Left lung (tissue), 10 donors: Measurements from ENCODE around the gene KIF5C. TPM values are rescaled to one million over a fixed set of nuclear protein-coding genes. Genes with fewer than 3 reads are reported as not detected.

ENCODE experiments used
- ATAC-seq: fragments of 200-7000 bp; cut with Tn5 transposase; one replicate; pipeline ENCODE4 v1.9.1; 2020; ENCODE audit warnings: moderate library complexity
- DNase-seq, 4 donors: peaks; one replicate each; pipeline ENCODE4 v3.0.0-alpha.2; 2013 to 2020
- H3K27ac ChIP-seq, 2 donors: fragments of 200-600 bp; sonication (generic) in 1 of 2; one replicate each; pipeline versions ENCODE4 v1.5.0 to v1.8.0; 2020 to 2021
- H3K27me3 ChIP-seq, 2 donors: fragments of 200-600 bp; sonication (generic) in 1 of 2; one replicate each; pipeline versions ENCODE4 v1.5.0 to v1.8.0; 2020 to 2021
- H3K36me3 ChIP-seq, 2 donors: fragments of 200-600 bp; sonication (generic) in 1 of 2; one replicate each; pipeline versions ENCODE4 v1.5.0 to v1.8.0; 2020 to 2021
- H3K4me1 ChIP-seq, 2 donors: fragments of 200-600 bp; one replicate each; pipeline ENCODE4 v1.8.0; 2021
- H3K4me3 ChIP-seq, 2 donors: fragments of 200-600 bp; sonication (generic) in 1 of 2; one replicate each; pipeline versions ENCODE4 v1.5.0 to v1.8.0; 2020 to 2021; ENCODE audit warnings: mild to moderate bottlenecking in 1 of 2
- H3K9me3 ChIP-seq, 2 donors: fragments of 200-600 bp; sonication (generic) in 1 of 2; one replicate each; pipeline versions ENCODE4 v1.5.0 to v1.8.0; 2020 to 2021
- intact Hi-C, 2 donors: fragments of 100-400 bp; cut with DNase I; formaldehyde crosslinking; loops; one replicate each; pipeline versions ENCODE4 v1.11.2 to v1.14.2; 2022
- polyA plus RNA-seq, 6 donors: library from polyadenylated mRNA; unstranded; fragments of 120-200 nt; gene quantifications; one replicate each; pipeline ENCODE4 v1.2.1, GENCODE V29; 2013; ENCODE audit not compliant: insufficient read length in 6 of 6
- total RNA-seq, 2 donors: library from RNA; stranded (reverse); fragmentation: NEBNext Ultra II Directional; extraction: Animal tissue kit (Norgen Biotek cat#: 25700); gene quantifications; one replicate each; pipeline ENCODE4 v1.2.1, GENCODE V29; 2021
- TF ChIP-seq, protein P1 (sequence below), 2 donors: fragments of 200-600 bp; sonication (generic) in 1 of 2; IDR thresholded peaks; one replicate each; pipeline versions ENCODE4 v1.5.0 to v1.8.0; 2021; ENCODE audit warnings: antibody characterized with exemption in 2 of 2
- donor health status: DM: no; HTN: yes; CAD: no.
- donor health status: DM: no; HTN: no; CAD: no.

The KIF5C gene
- total and polyA plus RNA-seq, 8 donors, result 0.92 to 27.4 (median 20.3) TPM

DNA sequence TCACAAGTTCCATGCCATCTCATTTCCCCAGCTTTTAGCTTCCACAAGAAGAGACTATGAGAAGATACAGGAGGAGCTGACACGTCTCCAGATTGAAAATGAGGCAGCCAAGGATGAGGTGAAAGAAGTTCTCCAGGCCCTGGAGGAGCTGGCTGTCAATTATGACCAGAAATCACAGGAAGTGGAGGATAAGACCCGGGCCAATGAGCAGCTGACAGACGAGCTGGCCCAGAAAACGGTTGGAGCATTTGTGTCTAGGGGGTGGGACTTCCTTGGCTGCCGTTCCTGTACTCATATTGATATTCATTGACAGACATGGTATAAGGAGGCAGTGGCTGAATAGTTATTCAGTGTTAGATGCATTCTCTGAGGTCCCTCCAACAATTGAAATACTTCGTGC is 106.3 kb downstream of the KIF5C start:
- intact Hi-C loops, result loop anchor here in 1 of 2 donors (10.0 kb wide), 1 partner anchor 337 kb away; the partner anchor contains the start of gene EPC2
- no peaks in the 10 kb centered on the region for H3K36me3 ChIP-seq
- ATAC-seq, result no peak
- no peak overlapping the region for H3K27ac ChIP-seq
- H3K9me3 ChIP-seq, result no peaks in the 10 kb centered on the region
- DNase-seq, result no peak
- no peaks in the 10 kb centered on the region for H3K4me1 ChIP-seq
- TF ChIP-seq, protein P1, sequence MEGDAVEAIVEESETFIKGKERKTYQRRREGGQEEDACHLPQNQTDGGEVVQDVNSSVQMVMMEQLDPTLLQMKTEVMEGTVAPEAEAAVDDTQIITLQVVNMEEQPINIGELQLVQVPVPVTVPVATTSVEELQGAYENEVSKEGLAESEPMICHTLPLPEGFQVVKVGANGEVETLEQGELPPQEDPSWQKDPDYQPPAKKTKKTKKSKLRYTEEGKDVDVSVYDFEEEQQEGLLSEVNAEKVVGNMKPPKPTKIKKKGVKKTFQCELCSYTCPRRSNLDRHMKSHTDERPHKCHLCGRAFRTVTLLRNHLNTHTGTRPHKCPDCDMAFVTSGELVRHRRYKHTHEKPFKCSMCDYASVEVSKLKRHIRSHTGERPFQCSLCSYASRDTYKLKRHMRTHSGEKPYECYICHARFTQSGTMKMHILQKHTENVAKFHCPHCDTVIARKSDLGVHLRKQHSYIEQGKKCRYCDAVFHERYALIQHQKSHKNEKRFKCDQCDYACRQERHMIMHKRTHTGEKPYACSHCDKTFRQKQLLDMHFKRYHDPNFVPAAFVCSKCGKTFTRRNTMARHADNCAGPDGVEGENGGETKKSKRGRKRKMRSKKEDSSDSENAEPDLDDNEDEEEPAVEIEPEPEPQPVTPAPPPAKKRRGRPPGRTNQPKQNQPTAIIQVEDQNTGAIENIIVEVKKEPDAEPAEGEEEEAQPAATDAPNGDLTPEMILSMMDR (IDR thresholded peaks at IDR 0.05), result no peak
- H3K4me3 ChIP-seq, result no peak overlapping the region
- H3K27me3 ChIP-seq, result no peaks in the 10 kb centered on the region

DNA sequence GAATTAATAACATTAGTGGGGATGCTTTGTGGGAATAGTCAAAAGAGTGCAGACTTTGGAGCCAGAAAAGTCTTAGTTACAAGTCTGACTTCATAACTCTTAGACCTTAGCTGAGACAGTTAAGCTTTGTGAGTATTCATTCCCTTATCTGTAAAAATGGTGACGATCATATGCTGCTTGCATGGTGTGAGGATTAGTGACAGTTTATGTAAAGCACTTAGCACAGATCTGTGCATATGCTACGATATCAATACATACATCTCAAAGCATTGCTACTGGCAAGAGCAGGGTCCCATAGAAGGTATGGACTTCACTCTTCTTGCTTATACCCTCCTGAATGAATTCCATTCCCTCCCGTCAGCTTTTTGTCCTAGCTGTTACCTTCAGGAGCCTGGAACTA is 106.8 kb downstream of the KIF5C start:
- Histone ChIP-seq H3K9me3 (no peaks in the 10 kb centered on the region), H3K36me3 (no peaks in the 10 kb centered on the region), H3K27me3 (no peaks in the 10 kb centered on the region), H3K27ac (no peak overlapping the region), H3K4me1 (no peaks in the 10 kb centered on the region), H3K4me3 (no peak overlapping the region)
- DNase-seq (no peak), ATAC-seq (no peak)
- TF ChIP-seq, protein P1 (IDR thresholded peaks at IDR 0.05), result no peak
- intact Hi-C loops, result loop anchor here in 1 of 2 donors (10.0 kb wide), 1 partner anchor 337 kb away; the partner anchor contains the start of gene EPC2

DNA sequence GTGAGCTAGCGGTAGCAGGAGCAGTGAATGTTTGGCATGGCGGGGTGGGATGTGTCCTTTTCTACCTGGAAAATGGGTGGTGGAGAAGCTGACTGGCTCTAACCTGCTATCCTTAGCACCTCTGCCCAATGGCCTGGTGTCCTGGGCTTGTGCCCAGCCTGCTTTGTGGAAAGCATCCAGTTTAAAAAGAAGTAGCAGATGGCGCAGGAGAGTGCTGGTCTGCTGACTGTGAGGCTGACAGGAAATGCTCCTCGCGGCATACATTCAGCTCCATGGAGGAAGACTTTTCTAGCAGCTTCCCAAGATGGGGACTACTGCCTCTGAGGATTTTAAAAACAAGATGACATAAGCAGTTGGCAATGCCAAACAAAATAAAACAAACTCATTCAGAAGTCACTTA is 107.3 kb downstream of the KIF5C start:
- intact Hi-C loops, result loop anchor here in 1 of 2 donors (10.0 kb wide), 1 partner anchor 337 kb away; the partner anchor contains the start of gene EPC2
- Histone ChIP-seq H3K27me3 (no peaks in the 10 kb centered on the region), H3K4me3 (no peak overlapping the region), H3K9me3 (no peaks in the 10 kb centered on the region), H3K36me3 (no peaks in the 10 kb centered on the region), H3K4me1 (no peaks in the 10 kb centered on the region), H3K27ac (no peak overlapping the region)
- peak in 1 of 4 donors; percentile 26 for DNase-seq
- TF ChIP-seq, protein P1 (IDR thresholded peaks at IDR 0.05), result no peak
- ATAC-seq, result no peak

- H3K27me3 ChIP-seq, result no peaks in the 10 kb centered on the region
- intact Hi-C loops, result loop anchor here in 1 of 2 donors (10.0 kb wide), 1 partner anchor 339 kb away; the partner anchor contains the start of gene EPC2
- no peak for DNase-seq
- no peak overlapping the region for H3K27ac ChIP-seq
- no peaks in the 10 kb centered on the region for H3K36me3 ChIP-seq
- TF ChIP-seq, protein P1 (IDR thresholded peaks at IDR 0.05), result no peak
- ATAC-seq, result no peak
- no peak overlapping the region for H3K4me3 ChIP-seq
- H3K4me1 ChIP-seq, result no peaks in the 10 kb centered on the region
- no peaks in the 10 kb centered on the region for H3K9me3 ChIP-seq
These were observed 108.9 kb downstream of the KIF5C start for GRCh38 chr2:148983896-148984295.

- TF ChIP-seq, protein P1 (IDR thresholded peaks at IDR 0.05), result no peak
- intact Hi-C loops, result loop anchor here in 1 of 2 donors (10.0 kb wide), 1 partner anchor 340 kb away; the partner anchor contains the start of gene EPC2
- Histone ChIP-seq H3K27ac (no peak overlapping the region), H3K9me3 (no peaks in the 10 kb centered on the region), H3K4me1 (no peaks in the 10 kb centered on the region), H3K27me3 (no peaks in the 10 kb centered on the region), H3K4me3 (no peak overlapping the region), H3K36me3 (no peaks in the 10 kb centered on the region)
- ATAC-seq (no peak), DNase-seq (no peak)
These were observed 109.4 kb downstream of the KIF5C start for GRCh38 chr2:148984449-148984848.
